ENCODE data around the gene FRRS1. TPM values are rescaled to one million over a fixed set of nuclear protein-coding genes. Genes with fewer than 3 reads are reported as not detected.

FRRS1 gene
- total and polyA plus RNA-seq, 8 donors: 8.0 to 15.1 (median 12.4) TPM

DNA sequence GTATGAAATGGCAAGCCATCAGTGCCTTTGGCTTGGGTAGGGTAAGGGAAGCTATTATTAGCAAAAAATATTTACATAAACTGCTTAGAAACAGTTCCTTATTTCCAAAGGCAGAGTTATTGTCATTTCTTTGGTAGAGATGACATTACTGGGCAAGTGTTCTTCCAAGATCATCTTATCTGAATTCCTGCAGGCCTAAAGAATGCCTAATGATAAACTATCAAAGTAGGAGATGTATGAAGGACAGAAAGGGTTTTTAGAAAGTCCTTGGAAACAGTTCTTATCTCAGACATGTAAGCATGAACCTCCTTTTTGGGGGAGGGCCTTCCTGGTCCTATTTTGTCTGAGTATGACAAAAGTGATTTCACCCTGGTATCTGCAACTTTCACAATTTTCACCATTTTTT lies 5.1 kb upstream of the FRRS1 start:
- intact Hi-C loops (cut with DNase I): no loop called here
- Histone ChIP-seq H3K27ac (no peak overlapping the region), H3K4me3 (no peak overlapping the region), H3K9me3 (no peaks in the 10 kb centered on the region), H3K4me1 (peaks cover 0 to 5% of the 10 kb centered on the region in 2 donors), H3K27me3 (no peaks in the 10 kb centered on the region), H3K36me3 (no peaks in the 10 kb centered on the region)
- DNase-seq (no peak), ATAC-seq (no peak)
- TF ChIP-seq, protein P1, sequence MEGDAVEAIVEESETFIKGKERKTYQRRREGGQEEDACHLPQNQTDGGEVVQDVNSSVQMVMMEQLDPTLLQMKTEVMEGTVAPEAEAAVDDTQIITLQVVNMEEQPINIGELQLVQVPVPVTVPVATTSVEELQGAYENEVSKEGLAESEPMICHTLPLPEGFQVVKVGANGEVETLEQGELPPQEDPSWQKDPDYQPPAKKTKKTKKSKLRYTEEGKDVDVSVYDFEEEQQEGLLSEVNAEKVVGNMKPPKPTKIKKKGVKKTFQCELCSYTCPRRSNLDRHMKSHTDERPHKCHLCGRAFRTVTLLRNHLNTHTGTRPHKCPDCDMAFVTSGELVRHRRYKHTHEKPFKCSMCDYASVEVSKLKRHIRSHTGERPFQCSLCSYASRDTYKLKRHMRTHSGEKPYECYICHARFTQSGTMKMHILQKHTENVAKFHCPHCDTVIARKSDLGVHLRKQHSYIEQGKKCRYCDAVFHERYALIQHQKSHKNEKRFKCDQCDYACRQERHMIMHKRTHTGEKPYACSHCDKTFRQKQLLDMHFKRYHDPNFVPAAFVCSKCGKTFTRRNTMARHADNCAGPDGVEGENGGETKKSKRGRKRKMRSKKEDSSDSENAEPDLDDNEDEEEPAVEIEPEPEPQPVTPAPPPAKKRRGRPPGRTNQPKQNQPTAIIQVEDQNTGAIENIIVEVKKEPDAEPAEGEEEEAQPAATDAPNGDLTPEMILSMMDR (IDR thresholded peaks at IDR 0.05): no peak

DNA sequence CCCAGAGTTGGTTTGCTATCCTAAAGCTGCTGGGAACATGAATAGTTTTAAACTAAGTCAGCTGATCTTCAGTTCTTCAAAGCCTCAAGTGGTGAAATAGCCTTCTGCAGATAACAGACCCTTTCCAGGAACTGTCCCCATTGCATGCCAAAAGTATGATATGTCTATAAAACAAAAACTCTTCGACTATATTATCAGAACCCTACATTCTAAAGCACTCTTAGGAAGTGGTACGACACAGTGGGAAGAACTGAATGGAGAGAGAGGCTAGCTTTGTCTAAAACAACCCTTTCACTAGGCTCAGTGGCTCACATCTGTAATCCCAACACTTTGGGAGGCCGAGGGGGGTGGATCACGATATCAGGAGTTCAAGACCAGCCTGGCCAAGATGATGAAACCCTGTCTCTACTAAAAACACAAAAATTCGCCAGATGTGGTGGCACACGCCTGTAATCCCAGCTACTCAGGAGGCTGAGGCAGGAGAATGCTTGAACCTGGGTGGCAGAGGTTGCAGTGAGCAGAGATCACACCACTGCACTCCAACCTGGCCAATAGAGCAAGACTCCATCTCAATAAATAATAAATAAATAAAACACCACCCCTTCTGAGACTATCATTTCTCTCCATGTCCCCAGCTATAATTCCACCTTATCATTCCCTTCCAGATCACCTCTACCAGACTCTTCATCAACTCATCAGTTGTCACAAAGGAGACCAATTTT lies 2.2 kb upstream of the FRRS1 start:
- H3K36me3 ChIP-seq: no peaks in the 10 kb centered on the region
- DNase-seq (peak in 1 of 4 donors; percentile 13), ATAC-seq (no peak)
- intact Hi-C loops (cut with DNase I): no loop called here
- H3K27me3 ChIP-seq: no peaks in the 10 kb centered on the region
- peaks cover 8 to 18% of the 10 kb centered on the region in 2 donors for H3K4me1 ChIP-seq
- H3K9me3 ChIP-seq: no peaks in the 10 kb centered on the region
- TF ChIP-seq, protein P1 (IDR thresholded peaks at IDR 0.05): no peak
- H3K27ac ChIP-seq: no peak overlapping the region
- no peak overlapping the region for H3K4me3 ChIP-seq

DNA sequence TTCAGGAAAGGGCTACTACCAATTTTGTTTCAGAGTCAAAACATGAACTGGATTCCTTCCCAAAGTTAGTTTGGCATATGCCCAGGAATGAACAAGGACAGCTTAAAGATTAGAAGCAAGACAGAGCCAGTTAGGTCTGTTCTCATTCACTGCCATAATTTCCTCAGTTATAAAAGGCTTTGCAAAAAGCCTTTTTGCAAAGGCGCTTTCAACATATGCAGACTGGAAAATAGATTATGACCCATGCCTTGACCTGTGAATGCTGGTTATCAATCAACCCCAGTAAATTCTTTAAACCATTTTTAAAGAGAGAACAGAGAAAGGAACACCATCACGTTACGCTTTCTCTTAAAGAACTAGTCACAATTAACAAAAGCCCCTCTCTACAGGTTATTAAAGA lies 1.7 kb upstream of the FRRS1 start:
- no peak for ATAC-seq
- no peak overlapping the region for H3K27ac ChIP-seq

DNA sequence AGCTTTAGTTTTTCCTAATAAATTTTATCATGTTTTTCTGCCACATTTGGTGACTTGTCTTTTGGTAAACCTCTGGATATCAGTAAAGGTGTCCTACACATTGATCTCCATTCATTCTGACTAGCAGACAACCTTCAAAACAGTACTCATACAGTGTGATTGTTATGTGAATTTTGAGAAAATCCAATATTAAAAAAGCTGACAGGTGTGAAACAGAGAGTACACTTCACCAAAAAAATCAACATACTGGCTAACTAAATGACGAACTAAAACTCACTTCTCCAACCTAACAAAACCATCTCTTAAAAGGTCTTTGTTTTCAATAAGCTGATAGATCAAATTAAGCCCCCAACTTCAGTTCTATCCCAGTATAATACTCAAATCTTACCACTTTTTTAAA lies 1.5 kb downstream of the FRRS1 start:
- peaks cover 8 to 18% of the 10 kb centered on the region in 2 donors for H3K4me1 ChIP-seq
- TF ChIP-seq, protein P1 (IDR thresholded peaks at IDR 0.05): no peak
- no peaks in the 10 kb centered on the region for H3K9me3 ChIP-seq
- H3K36me3 ChIP-seq: no peaks in the 10 kb centered on the region
- H3K4me3 ChIP-seq: peak overlapping the region; percentile 21 to 47
- no peak for DNase-seq
- H3K27me3 ChIP-seq: no peaks in the 10 kb centered on the region
- ATAC-seq: no peak
- no peak overlapping the region for H3K27ac ChIP-seq
- intact Hi-C loops (cut with DNase I): no loop called here

More for the DNA sequence above, 1.7 kb upstream of the FRRS1 start:
- Histone ChIP-seq H3K36me3 (no peaks in the 10 kb centered on the region), H3K27me3 (no peaks in the 10 kb centered on the region), H3K4me1 (peaks cover 8 to 18% of the 10 kb centered on the region in 2 donors), H3K9me3 (no peaks in the 10 kb centered on the region), H3K4me3 (no peak overlapping the region)
- TF ChIP-seq, protein P1 (IDR thresholded peaks at IDR 0.05): no peak
- intact Hi-C loops (cut with DNase I): no loop called here
- DNase-seq: peak in 1 of 4 donors; percentile 7

DNA sequence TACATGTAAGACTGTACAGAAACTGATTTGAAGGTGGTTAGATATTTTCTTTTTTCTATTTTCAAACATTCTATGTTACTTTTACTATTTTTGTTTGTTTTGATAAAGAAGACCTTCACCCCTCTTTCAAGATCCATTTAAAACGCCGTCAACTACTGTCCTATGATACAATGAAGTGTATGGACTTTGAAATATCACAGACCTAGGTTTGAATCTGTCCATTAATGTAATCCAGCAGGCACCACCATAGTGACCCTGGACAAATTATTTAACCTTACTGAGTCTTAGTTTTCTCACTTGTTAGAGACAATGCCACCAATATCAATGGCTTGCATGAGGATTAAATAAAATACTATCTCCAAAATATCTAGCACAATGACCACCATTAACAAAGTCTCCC lies 2.0 kb downstream of the FRRS1 start:
- H3K27me3 ChIP-seq: no peaks in the 10 kb centered on the region
- no peaks in the 10 kb centered on the region for H3K9me3 ChIP-seq
- no peak overlapping the region for H3K4me3 ChIP-seq
- TF ChIP-seq, protein P1 (IDR thresholded peaks at IDR 0.05): no peak
- peaks cover 8 to 19% of the 10 kb centered on the region in 2 donors for H3K4me1 ChIP-seq
- ATAC-seq (no peak), DNase-seq (no peak)
- intact Hi-C loops (cut with DNase I): no loop called here
- H3K36me3 ChIP-seq: no peaks in the 10 kb centered on the region
- no peak overlapping the region for H3K27ac ChIP-seq

Measured in left lung (tissue), 10 donors.